ENCODE measurements around the gene NOXA1.
"Not testable (repeated sequence)": the region's sequence is repeated elsewhere in the genome, so short reads cannot be mapped to it uniquely, and the experiment has no call there.

Gene NOXA1

DNA sequence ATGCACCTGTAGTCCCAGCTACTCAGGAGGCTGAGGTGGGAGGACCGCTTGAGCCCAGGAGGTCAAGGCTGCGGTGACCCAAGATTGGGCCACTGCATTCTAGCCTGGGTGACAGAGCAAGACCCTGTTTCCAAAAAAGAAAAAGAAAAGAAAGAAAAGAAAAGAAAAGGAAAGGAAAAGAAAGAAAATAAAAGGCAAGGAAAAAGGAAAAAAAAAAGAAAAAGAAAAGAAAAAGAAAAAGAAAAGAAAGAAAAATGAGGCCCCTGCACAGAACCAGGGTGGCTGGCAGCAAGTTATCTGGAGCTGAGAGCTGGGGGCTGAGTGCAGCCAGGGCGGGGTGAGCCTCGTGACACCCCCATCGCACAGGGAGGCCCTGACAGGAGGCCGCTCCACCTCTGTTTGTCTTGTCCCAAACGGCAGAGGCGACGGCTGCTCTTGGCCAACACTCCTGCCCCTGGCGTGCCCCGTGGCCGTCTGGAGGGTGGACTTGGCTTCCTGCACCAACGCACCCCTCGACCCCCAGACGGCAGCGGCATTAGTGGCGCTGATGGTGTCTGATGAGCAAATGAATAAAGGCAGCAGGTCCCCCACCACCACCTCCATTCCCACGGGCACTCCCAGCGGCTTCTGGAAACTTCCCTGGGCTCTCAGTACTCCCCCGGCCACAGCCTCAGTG lies 17.0 kb upstream of the NOXA1 start:
- DNase-seq, result no peak

DNA sequence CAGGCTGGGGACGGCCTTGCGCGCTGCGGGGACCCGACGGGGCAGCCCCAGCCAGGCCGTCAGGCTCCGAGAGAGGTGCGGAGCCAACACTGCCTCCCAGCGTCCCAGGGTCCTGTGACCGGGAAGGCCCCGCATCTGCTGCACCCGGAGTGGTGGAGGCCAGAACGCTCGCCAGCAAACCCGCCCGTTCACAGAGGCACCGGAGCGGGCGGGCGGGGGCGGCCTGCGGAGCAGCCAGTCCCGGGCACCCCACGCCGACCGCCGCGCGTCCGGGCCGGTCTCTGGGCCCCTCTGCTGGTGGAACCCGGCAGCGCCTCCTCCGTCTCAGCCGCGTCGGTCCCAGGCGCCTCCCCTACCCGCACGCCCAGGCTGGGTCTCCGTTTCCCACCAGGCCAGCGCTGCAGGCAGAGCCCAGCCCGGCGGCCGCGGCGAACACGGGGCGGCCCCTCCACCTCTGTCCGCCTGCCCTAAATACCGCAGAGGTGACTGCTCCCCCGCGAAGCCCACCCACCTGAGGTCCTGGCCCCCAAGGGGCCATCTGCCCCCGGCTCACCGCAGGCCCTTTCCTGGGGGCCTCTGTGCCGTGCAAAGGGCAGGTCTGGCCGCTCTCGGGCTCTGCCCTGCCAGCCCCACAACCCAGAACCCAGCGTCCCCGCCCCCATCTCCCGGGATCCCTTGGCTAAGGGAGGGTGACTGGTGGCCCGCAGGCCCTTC lies 16.2 kb upstream of the NOXA1 start:
- DNase-seq, result peak; percentile 26 to 41

DNA sequence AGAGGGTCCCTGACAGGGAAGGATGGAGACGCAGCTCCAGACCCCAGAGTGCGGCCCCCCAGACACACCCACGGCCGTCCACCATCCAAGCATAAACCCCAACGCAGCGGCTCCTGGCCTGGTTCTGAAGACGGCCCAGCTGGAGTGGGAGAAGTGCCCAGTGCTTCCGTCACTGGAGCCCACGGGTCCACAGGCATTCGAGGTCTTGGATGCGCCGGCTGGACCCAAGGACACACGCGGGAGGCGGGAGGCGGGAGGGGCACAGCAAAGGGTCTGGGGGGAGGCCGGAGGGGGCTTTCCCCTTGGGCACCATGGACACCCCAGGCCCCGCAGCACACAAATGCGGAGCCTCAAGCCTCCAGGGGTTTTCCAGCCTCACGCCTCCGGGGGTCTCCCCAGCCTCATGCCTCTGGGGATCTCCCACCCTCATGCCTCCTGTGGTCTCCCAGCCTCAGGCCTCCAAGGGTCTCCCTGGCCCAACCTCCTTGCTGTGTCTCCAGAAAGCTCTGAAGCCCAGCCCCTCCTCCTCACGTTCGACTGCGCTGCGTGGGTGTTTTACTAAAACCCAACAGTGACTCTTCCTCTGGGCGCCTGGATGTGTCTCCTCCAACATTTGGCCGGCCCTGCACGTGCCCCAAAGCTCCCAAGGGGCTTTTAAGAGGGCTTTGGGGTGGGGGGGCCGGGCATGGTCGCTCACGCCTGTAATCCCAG lies 15.4 kb upstream of the NOXA1 start:
- no peak for DNase-seq

DNA sequence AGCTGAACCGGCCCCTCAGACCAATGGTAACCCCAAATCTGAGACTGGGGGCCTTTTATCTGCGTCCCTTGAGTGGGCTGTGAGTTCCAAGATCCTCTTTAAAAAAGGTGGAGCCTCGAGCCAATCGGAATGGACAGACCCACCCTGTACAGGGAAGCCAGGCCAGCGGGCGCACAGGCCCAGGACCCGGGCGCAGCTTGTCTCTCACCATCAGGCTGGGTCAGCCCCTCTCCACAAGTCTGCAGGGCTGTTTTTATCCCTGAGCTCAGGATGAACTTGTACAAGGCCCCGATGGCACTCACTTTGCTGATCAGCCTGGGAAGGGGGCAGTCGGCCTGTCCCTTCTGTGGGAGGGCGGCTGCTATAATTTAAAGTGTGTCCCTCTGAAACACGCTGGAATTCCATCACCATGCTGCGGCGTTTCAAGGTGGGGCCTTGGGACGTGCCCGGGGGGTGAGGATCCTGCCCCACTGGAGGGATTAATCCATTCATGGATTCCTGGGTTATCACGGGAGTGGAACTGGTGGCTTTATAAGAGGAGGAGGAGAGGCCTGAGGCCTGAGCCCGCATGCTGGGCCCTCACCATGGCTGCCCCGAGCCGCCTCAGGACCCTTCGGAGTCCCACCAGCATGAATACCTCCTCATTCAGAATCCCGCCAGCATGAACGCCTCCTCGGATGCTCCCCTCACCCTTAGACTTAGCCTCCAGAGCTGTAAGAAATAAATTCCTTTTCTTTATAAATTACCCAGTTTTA lies 14.4 kb upstream of the NOXA1 start:
- DNase-seq, result no peak

DNA sequence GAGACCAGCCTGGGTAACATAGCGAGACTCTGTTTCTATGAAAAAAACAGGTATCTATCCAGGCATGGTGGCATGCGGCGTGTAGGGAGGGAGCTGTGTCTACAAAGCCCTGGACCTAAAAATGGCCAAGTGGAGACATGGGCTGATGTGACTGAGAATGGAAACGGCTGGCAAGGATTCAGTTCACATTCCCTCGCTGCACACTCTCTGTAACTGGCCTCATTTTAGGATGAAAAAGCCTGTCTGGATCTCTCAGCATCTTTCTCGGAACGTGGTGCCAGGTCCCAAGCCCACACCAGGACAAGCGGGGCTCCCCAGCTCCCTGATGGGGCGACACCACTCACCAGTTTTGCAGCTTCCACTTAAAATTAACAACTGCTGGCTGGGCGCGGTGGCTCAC lies 13.7 kb upstream of the NOXA1 start:
- no peak for DNase-seq

DNA sequence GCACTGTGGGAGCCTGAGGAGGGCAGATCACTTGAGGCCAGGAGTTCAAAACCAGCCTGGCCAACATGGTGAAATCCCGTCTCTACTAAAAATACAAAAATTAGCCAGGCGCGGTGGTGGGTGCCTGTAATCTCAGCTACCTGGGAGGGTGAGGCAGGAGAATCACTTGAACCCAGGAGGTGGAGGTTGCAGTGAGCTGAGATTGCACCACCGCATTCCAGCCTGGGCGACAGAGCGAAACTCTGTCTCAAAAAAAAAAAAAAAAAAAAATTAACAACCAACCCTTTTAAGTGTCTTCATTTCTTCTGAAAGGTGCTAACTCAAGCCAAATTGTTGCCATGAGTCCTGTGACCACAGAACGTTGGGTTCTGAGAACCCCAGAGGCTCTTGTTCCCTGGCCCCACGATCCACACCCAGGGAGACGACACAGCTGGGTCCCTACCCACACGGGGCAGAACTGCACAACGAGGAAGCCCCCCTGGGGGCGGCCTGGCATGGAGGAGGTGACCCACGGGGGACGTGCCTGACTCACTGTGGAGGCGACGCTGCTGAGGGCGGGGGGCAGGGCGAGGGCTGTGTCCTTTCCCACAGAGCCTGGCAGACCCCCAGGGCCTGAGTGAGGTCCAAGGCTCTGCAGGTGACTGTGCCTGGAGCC lies 12.8 kb upstream of the NOXA1 start:
- not testable (repeated sequence) for DNase-seq

DNA sequence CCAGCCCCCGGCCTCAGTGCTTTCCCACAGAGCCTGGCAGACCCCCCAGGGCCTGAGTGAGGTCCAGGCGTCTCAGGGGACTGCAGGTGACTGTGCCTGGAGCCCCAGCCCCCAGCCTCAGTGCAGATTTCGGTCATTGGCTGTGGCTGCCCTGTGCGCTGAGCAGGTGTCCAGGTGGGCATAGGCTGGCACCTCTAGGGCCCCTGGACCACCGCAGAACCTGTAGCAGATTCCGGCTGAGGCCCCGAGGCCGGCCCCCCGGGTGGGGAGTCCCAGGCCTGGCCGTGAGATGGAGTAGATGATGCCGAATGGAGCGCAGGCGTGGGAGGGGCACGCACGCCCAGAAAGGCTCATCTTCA lies 12.3 kb upstream of the NOXA1 start:
- no peak for DNase-seq

DNA sequence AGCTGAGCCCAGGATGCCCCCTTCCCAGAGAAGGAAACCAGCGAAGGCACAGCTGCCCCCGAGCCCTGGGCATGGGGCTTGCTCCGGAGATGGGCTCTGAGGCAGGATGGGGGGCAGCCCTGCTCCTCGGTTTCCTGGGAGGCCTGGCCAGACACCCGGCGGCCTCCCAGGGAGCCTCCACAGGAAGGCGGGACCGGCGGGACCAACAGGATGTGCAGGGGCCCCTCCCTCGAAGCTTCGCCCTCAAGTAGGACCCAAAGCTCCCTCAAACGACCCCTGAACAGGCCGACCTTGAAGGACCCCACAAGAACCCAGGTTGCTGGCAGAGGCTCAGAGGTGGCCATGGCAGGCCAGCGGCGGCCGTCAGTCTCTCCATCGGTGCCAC lies 11.9 kb upstream of the NOXA1 start:
- no peak for DNase-seq

DNA sequence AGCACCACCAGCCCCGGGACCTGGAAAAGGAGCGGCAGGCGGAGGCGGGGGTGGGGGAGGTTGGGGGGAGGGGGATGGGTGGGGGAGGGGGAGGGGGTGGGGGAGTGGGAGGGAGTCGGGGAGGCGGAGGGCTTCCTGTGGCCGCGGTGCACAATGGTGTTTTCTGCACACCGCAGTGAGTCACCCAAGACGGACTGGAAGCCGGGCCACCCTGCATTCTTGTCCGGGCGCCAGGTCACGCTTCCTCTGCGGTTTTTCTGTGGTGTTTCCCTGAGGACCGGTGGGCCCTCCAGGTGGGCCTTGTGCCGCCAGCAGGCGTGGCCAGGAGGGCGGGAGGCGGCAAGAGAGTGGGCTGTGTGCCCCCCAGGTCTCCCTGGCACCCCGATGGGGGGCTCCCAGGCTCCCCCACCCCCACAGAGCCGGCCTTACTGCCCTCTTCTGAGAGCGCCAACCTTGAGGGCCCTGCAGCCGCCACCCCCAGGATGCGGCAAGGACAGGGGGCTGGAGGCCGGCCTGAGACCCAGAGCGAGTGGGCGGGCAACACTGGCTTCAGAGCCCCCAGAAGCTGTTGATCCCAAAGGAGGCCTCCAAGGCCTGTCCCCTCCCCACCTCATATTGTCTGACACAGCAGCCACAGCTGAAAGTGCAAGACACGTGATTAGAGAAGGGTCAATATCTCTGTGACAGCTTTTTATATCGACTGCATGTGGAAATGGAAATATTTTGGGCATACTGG lies 11.4 kb upstream of the NOXA1 start:
- peak; percentile 32 to 50 for DNase-seq

DNA sequence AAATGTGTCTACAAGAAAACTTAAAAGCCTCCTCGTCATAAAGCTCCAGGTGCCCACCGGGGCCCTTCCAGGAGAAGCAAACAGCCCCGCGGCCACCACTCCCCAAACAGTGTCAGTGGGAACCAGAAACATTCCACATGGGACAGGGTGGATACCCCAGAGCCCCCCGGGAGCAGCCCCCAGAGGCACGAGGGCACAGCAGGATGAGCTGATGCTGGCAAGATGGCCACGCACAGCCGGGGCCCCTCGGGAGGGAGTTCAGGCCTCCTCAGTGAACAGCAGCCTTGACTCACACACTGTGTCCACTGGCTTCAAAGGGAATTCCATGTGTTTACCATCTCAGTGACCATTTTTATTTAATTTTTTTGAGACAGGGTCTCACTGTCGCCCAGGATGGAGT lies 10.8 kb upstream of the NOXA1 start:
- no peak for DNase-seq

DNA sequence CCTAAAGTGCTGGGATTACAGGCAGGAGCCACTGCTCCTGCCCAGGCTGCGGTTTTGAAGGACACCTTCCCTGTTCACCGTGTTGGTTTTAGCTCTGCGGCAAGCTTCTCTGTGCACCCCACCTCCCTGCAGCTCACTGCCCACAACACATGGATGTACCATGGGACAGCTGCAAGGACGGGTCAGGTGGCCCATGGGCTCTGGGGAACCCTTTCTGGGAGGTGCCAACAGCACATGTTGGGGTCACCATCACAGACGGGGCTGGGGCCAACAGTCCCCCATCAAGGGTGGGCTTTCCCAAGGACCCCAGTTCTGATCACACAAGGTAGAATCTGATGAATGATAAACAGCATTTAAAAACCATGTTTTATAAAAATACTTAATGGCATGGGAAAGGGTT lies 7.7 kb upstream of the NOXA1 start:
- DNase-seq, result no peak

DNA sequence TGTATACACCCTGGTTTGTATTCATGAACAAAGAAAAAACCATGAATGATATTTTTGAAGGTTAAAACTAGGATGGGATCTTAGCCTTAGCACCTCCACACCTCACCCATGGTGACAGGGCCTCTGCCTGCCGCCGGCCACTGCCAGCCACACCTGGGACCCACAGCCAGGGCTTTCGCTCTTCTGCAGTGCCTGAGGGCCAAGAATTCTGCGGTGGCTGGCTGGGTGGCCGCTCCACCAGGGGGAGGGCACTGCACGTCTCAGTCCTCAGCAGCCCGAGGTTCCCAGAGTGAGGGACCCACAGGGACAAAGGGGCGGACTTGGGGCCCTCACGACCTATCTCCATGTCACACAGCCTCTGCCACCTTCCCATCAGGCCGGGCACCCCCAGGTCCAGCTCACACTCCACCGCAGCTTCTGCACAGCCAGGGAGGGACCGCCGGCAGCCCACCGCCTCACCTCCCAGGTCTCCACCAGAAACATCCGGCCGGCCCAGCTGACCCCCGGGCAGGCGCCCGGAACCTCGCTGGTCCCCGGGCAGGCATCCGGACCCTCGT lies 7.1 kb upstream of the NOXA1 start:
- no peak for DNase-seq

DNA sequence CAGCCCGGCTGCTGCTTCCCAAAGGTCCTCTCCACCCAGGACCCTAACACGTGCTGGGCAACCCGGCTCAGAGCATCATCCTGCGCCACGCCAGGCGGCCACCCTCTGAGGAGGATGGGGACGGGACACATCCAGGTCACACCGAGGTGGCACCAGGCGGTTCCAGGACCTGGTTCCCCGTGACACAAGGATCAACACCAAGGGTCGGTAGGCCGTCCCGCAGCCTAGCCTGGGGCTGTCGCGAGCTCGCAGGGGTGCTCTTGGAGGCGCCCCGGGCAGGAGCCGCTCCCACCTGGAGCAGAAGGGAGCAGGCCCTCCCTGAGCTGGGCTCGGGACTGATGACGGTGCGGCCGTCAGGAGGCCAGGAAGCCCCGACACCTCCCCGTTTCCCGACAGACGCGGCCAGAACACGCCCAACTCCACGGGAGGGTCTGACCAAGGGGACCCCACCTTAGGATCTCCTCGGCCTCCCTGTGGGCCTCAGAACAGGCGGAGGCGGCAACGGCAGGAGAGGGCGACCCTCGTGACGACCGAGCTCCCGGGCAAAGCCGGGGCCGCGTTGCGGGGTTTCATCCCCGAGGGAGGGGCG lies 6.5 kb upstream of the NOXA1 start:
- no peak for DNase-seq

DNA sequence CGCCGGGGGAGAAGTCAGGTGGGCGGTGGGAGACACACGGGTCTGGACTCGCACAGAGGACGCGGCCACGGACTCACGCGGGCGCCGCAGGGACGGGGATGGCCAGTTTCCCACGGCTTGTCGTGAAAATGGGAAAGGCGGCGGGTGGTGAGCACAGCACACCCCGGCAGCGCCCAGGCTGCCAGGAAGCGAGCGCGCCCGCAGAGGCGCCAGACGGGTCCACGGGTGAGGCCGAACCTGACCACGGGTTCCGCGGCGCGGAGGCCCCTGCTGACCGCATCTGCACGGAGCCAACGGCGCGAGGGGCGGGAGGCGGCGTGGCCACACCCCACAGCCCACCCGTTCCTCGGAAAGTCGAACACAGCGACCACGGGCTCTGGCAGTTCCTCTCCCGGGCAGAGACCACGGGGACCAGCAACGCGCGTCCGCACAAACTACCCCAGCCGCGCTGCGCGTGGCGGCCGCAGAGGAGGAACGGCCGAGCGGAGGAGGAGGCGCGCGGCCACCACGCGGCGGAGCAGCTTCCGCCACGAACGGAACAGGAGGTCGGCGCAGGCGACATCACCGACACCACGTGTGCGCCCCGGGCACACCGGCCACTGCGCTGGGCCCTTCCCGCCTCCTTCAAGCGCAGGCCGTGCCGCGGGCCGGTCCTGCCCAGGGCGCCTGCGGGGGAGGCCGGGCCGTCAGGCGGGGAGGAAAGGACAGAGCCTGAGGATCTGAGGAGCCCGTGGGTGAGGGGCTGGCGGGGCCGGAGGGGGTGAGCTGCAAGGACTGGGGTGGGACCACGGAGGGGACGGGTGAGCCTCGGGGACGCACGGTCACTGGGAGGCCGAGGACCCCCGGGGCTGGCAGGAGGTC lies 5.8 kb upstream of the NOXA1 start:
- no peak for DNase-seq

DNA sequence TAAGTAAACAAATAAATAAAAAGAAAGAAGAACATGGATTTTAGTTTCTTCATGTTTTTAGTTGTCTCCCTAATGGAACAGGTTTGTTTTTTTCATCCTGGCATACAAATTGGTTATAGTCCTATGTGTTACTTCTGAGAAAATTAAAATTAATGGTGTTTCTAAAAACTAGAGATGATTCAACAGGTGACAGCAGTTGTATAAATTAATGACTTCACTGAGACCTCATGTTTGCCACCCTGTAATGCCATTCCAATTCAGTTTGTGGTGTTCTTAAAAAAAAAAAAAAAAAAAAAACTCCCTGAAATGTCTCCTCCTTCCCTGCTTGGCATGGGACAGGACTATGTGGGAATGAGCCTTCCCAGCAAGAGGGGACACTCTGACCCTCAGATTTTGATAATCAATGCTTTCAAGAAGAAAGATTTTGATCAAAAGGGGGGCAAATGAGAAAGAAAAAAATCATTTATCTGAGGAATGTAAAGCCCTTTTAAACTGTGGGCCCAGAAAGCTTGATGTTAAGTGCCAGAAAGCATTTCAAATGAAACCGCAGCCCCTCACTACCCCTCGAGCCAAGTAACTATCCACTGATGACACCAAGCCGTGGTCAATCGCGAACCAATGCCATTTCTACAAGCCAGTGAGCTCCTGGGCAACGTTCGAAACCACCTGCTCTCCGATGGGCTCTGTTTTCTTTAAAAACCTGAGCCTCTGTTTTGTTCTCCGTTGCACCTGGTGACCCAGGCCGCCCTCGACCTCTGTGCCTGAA lies 1.2 kb upstream of the NOXA1 start:
- no peak for DNase-seq

DNA sequence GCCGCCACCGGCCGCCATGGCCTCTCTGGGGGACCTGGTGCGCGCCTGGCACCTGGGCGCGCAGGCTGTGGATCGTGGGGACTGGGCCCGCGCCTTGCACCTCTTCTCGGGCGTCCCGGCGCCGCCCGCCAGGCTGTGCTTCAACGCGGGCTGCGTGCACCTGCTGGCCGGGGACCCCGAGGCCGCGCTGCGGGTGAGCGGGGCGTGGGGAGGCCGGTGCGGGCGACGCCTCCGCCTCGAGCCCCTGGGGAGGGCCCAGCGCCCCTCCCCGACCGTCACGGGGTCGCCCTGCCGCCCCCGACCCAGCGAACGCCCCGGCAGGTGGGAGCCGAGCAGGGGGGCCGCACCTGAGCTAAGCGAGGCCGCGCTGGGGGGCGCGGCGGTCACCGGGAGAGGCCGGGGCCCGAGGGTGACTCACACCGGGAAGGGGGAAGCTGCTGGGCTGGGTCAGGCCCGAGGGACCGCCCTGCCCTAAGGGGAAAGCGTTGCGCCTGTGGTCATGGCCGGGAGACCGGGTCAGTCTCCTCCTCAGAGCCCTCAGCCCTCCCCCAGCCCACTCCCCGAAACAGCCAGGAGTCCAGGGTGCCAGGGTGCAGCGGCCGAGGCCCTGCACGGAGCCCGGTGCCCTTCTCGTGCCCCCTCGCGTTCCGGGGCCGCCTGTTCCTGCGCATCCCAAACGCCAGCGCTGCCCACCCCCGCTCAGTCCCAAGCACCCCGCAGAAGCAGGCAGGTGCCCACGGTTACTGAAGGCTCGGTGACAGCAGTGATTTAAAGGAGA lies 510 bp downstream of the NOXA1 start:
- no peak for DNase-seq

DNA sequence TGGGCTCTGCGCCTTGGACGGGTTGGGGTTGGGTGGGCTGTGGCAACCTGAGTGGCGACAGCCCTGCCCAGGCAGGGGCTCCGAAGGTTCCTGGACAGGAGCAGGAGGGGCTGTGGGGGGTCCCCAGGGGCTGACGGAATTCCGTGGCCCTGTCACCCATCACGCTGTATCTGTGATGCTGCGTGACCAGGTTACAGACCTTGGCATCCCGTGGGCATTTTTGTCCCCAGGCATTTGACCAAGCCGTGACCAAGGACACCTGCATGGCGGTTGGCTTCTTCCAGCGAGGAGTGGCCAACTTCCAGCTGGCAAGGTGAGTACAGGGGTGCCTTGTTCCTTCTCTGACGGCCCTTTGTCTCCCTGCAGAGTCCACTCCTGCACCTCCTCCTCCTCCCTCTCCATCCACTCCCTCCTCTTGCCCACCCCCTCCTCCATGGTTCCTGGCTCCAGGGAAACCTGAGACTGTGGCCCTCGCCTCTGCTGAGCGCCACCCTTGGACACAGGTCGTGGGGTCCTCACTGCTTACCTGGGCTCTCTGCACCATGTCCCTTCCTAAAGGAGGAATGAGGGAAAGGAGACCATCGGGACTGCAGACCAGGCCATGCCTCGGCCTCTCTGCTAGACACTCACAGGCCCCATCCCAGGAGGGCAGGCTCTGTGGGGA lies 3.0 kb downstream of the NOXA1 start:
- DNase-seq, result no peak

Measured in bone marrow (tissue), 2 donors.